Trophoblast cell (in vitro differentiated cells and primary cell): ENCODE results near the gene VAX1.

Source experiments
- DNase-seq, 2 donors: peaks; one replicate each; pipeline ENCODE4 v3.0.0-alpha.2; 2016
- H2AFZ ChIP-seq: 2 replicates; pipeline ENCODE4 v1.6.1; 2013; ENCODE audit warnings: low read length, moderate library complexity, mild to moderate bottlenecking; ENCODE audit not compliant: insufficient read depth, poor library complexity
- H2AK5ac ChIP-seq: 2 replicates; pipeline ENCODE4 v1.6.1; 2013; ENCODE audit warnings: mild to moderate bottlenecking, low read length
- H2BK120ac ChIP-seq: 2 replicates; pipeline ENCODE4 v1.6.1; 2013; ENCODE audit warnings: low read length, mild to moderate bottlenecking, moderate library complexity; ENCODE audit not compliant: insufficient read depth, poor library complexity
- H2BK12ac ChIP-seq: 2 replicates; pipeline ENCODE4 v1.6.1; 2013; ENCODE audit warnings: mild to moderate bottlenecking, low read length, moderate library complexity
- H2BK5ac ChIP-seq: 2 replicates; pipeline ENCODE4 v1.6.1; 2013; ENCODE audit warnings: low read length, low read depth, moderate library complexity, mild to moderate bottlenecking; ENCODE audit not compliant: poor library complexity
- H3K14ac ChIP-seq: 2 replicates; pipeline ENCODE4 v1.6.1; 2013; ENCODE audit warnings: mild to moderate bottlenecking, low read length
- H3K18ac ChIP-seq: 2 replicates; pipeline ENCODE4 v1.6.1; 2013; ENCODE audit warnings: mild to moderate bottlenecking, low read length
- H3K23ac ChIP-seq: 2 replicates; pipeline ENCODE4 v1.6.1; 2013; ENCODE audit warnings: low read length
- H3K27ac ChIP-seq: 2 replicates; pipeline ENCODE4 v1.5.1; 2013; ENCODE audit warnings: low read depth, mild to moderate bottlenecking, inconsistent platforms, low read length, moderate library complexity
- H3K27me3 ChIP-seq: 2 replicates; pipeline ENCODE4 v1.6.1; 2013; ENCODE audit warnings: inconsistent platforms, mild to moderate bottlenecking, low read length, moderate library complexity; ENCODE audit not compliant: insufficient read depth
- H3K36me3 ChIP-seq, 2 experiments: 1 replicate in 1 of 2; 2 replicates in 1 of 2; pipeline ENCODE4 v1.6.1; 2013; ENCODE audit warnings: low read length in 2 of 2, mild to moderate bottlenecking in 2 of 2, moderate library complexity in 1 of 2; ENCODE audit not compliant: insufficient read depth in 2 of 2, control insufficient read depth in 1 of 2
- H3K4ac ChIP-seq: 2 replicates; pipeline ENCODE4 v1.6.1; 2013; ENCODE audit warnings: low read depth, mild to moderate bottlenecking, low read length, moderate library complexity
- H3K4me1 ChIP-seq, 2 experiments: 1 replicate in 1 of 2; 2 replicates in 1 of 2; pipeline ENCODE4 v1.6.1; 2013; ENCODE audit warnings: low read length in 2 of 2, mild to moderate bottlenecking in 2 of 2, moderate library complexity in 1 of 2; ENCODE audit not compliant: insufficient read depth in 2 of 2, control insufficient read depth in 1 of 2
- H3K4me2 ChIP-seq: 2 replicates; pipeline ENCODE4 v1.6.1; 2013; ENCODE audit warnings: inconsistent platforms, mild to moderate bottlenecking, low read length, moderate library complexity
- H3K4me3 ChIP-seq: 2 replicates; pipeline ENCODE4 v1.5.1; 2013; ENCODE audit warnings: mild to moderate bottlenecking, low read depth, low read length, inconsistent platforms
- H3K79me1 ChIP-seq: one replicate; pipeline ENCODE4 v1.6.1; 2013; ENCODE audit warnings: low read length
- H3K79me2 ChIP-seq: 2 replicates; pipeline ENCODE4 v1.6.1; 2013; ENCODE audit warnings: low read length, mild to moderate bottlenecking; ENCODE audit not compliant: control insufficient read depth, insufficient read depth, poor library complexity
- H3K9ac ChIP-seq: 2 replicates; pipeline ENCODE4 v1.6.1; 2013; ENCODE audit warnings: mild to moderate bottlenecking, low read length
- H3K9me3 ChIP-seq: 2 replicates; pipeline ENCODE4 v1.6.1; 2013; ENCODE audit warnings: low read depth, mild to moderate bottlenecking, control low read depth, inconsistent platforms, low read length; ENCODE audit not compliant: insufficient read depth
- H4K12ac ChIP-seq: 2 replicates; pipeline ENCODE4 v1.6.1; 2013; ENCODE audit warnings: low read depth, mild to moderate bottlenecking, low read length, moderate library complexity
- H4K8ac ChIP-seq: 2 replicates; pipeline ENCODE4 v1.6.1; 2013; ENCODE audit warnings: low read depth, mild to moderate bottlenecking, low read length, moderate library complexity
- H4K91ac ChIP-seq: one replicate; pipeline ENCODE4 v1.6.1; 2013; ENCODE audit warnings: low read depth, mild to moderate bottlenecking, low read length, moderate library complexity
- WGBS: extraction: QIAGEN DNeasy Blood & Tissue Kit; methylation state at CpG from one replicate; pipeline ENCODE4 v1.1.7; 2013; ENCODE audit warnings: missing lambda C conversion rate; ENCODE audit not compliant: insufficient read length, insufficient coverage; ENCODE audit errors: extremely low coverage; 5-methylcytosine and 5-hydroxymethylcytosine counted together

VAX1 gene

GRCh38 chr10:117158297-117158696 is 20.2 kb upstream of the VAX1 start:
- H3K9ac ChIP-seq, result no peak overlapping the region
- H3K36me3 ChIP-seq, result no peaks in the 10 kb centered on the region
- no peaks in the 10 kb centered on the region for H3K79me1 ChIP-seq
- H4K91ac ChIP-seq, result no peak overlapping the region
- no peak overlapping the region for H2AFZ ChIP-seq
- no peak overlapping the region for H3K14ac ChIP-seq
- H4K12ac ChIP-seq, result no peak overlapping the region
- WGBS, result no CpG with 5 or more reads among the region's 2 CpGs
- no peak overlapping the region for H2AK5ac ChIP-seq
- H2BK12ac ChIP-seq, result no peak overlapping the region
- H4K8ac ChIP-seq, result no peak overlapping the region
- H3K18ac ChIP-seq, result no peak overlapping the region
- H3K27me3 ChIP-seq, result peaks cover 50% of the 10 kb centered on the region
- no peak for DNase-seq
- peaks cover 0 to 4% of the 10 kb centered on the region in 2 experiments for H3K4me1 ChIP-seq
- no peak overlapping the region for H3K23ac ChIP-seq
- H2BK120ac ChIP-seq, result no peak overlapping the region
- H3K79me2 ChIP-seq, result no peaks in the 10 kb centered on the region
- no peak overlapping the region for H3K4me2 ChIP-seq
- H2BK5ac ChIP-seq, result no peak overlapping the region
- H3K27ac ChIP-seq, result no peak overlapping the region
- peaks cover 1% of the 10 kb centered on the region for H3K9me3 ChIP-seq
- no peak overlapping the region for H3K4ac ChIP-seq
- no peak overlapping the region for H3K4me3 ChIP-seq

- no peak overlapping the region for H2BK5ac ChIP-seq
- H2AFZ ChIP-seq, result no peak overlapping the region
- no peak overlapping the region for H3K23ac ChIP-seq
- no peaks in the 10 kb centered on the region for H3K79me1 ChIP-seq
- H3K4ac ChIP-seq, result no peak overlapping the region
- no peak overlapping the region for H3K9ac ChIP-seq
- H3K36me3 ChIP-seq, result no peaks in the 10 kb centered on the region
- H2AK5ac ChIP-seq, result no peak overlapping the region
- H4K8ac ChIP-seq, result no peak overlapping the region
- H3K14ac ChIP-seq, result no peak overlapping the region
- no peak overlapping the region for H2BK120ac ChIP-seq
- DNase-seq, result no peak
- H3K18ac ChIP-seq, result no peak overlapping the region
- no peak overlapping the region for H3K27ac ChIP-seq
- H3K4me2 ChIP-seq, result no peak overlapping the region
- H3K79me2 ChIP-seq, result no peaks in the 10 kb centered on the region
- WGBS, result no CpG with 5 or more reads among the region's 3 CpGs
- peaks cover 3% of the 10 kb centered on the region for H3K9me3 ChIP-seq
- H3K27me3 ChIP-seq, result peaks cover 20% of the 10 kb centered on the region
- H3K4me1 ChIP-seq, result no peaks in the 10 kb centered on the region
- H4K12ac ChIP-seq, result no peak overlapping the region
- no peak overlapping the region for H3K4me3 ChIP-seq
- H2BK12ac ChIP-seq, result no peak overlapping the region
- H4K91ac ChIP-seq, result no peak overlapping the region
Observed at GRCh38 chr10:117152668-117153067, 14.6 kb upstream of the VAX1 start.

DNA sequence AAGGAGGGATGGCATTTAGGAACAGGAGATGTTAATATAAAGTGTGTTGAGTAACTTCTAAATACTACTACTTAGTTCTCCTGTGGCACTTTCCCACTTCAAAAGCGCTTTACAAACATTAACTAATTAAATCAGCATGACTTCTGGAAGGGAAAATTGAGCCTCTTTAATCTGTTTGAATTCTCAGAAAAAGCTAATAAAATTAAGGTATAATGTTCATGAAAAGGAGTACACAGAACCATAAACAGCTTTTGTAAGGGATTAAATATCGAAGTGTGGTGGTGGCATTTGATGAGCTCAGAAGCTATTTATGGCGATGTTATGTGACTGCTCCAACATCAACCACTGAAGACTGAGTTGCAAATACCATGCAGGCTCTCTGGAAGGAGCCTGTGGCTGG is 10.2 kb upstream of the VAX1 start:
- Histone ChIP-seq H3K36me3 (no peaks in the 10 kb centered on the region), H2BK120ac (no peak overlapping the region), H2AK5ac (no peak overlapping the region), H3K79me1 (no peaks in the 10 kb centered on the region), H2BK12ac (no peak overlapping the region), H3K14ac (no peak overlapping the region), H3K27ac (no peak overlapping the region), H4K12ac (no peak overlapping the region), H2BK5ac (no peak overlapping the region), H3K27me3 (peaks cover 19% of the 10 kb centered on the region), H3K4ac (no peak overlapping the region), H3K23ac (no peak overlapping the region), H4K8ac (no peak overlapping the region), H3K4me2 (no peak overlapping the region), H3K4me1 (no peaks in the 10 kb centered on the region), H3K4me3 (no peak overlapping the region), H3K18ac (no peak overlapping the region), H3K9me3 (peaks cover 3% of the 10 kb centered on the region), H4K91ac (no peak overlapping the region), H2AFZ (no peak overlapping the region), H3K9ac (no peak overlapping the region), H3K79me2 (no peaks in the 10 kb centered on the region)
- WGBS, result no CpG with 5 or more reads among the region's 3 CpGs
- no peak for DNase-seq

GRCh38 chr10:117145019-117145418 is 6.9 kb upstream of the VAX1 start:
- Histone ChIP-seq H2AK5ac (no peak overlapping the region), H3K4me3 (no peak overlapping the region), H3K79me2 (no peaks in the 10 kb centered on the region), H4K91ac (no peak overlapping the region), H4K8ac (no peak overlapping the region), H3K27me3 (peaks cover 48% of the 10 kb centered on the region), H2AFZ (no peak overlapping the region), H3K27ac (no peak overlapping the region), H3K4ac (no peak overlapping the region), H3K36me3 (no peaks in the 10 kb centered on the region), H2BK12ac (no peak overlapping the region), H3K18ac (no peak overlapping the region), H3K23ac (no peak overlapping the region), H3K14ac (no peak overlapping the region), H4K12ac (no peak overlapping the region), H3K9me3 (peaks cover 6% of the 10 kb centered on the region), H3K79me1 (no peaks in the 10 kb centered on the region), H3K9ac (no peak overlapping the region), H2BK120ac (no peak overlapping the region), H2BK5ac (no peak overlapping the region), H3K4me1 (no peaks in the 10 kb centered on the region), H3K4me2 (no peak overlapping the region)
- no CpG with 5 or more reads among the region's 4 CpGs for WGBS
- DNase-seq, result no peak
